Activated B cell treated with CpG ODN at 0.5 μM for 24 hours (primary cell): ENCODE data around the gene VIM. TPM values are rescaled to one million over a fixed set of nuclear protein-coding genes. Genes with fewer than 3 reads are reported as not detected.

Experiments
- ATAC-seq: fragments of 200-7000 bp; cut with Tn5 transposase; one replicate; pipeline ENCODE4 v1.10.0; 2021; ENCODE audit warnings: low read depth, mild to moderate bottlenecking, moderate library complexity
- CTCF ChIA-PET: fragments of 350-600 bp; sonication (Branson Sonifier 250); formaldehyde crosslinking; loops from one replicate; lab custom pipeline; 2021; ENCODE audit warnings: antibody characterized with exemption; lab: Charles Lee
- POLR2A ChIA-PET: fragments of 350-600 bp; sonication (Branson Sonifier 250); formaldehyde crosslinking; loops from one replicate; lab custom pipeline; 2021; ENCODE audit warnings: antibody characterized with exemption; lab: Charles Lee
- DNase-seq: peaks from one replicate; pipeline ENCODE4 v3.0.0; 2022
- H3K27ac Mint-ChIP-seq: one replicate; pipeline ENCODE4 v1.8.0; 2020; ENCODE audit warnings: mixed read lengths
- H3K27me3 Mint-ChIP-seq: one replicate; pipeline ENCODE4 v1.8.0; 2021; ENCODE audit warnings: mixed read lengths
- H3K36me3 Mint-ChIP-seq: one replicate; pipeline ENCODE4 v1.8.0; 2021; ENCODE audit warnings: low read depth, mixed read lengths
- H3K4me1 Mint-ChIP-seq: one replicate; pipeline ENCODE4 v1.8.0; 2021; ENCODE audit warnings: mixed read lengths
- H3K4me3 Mint-ChIP-seq: one replicate; pipeline ENCODE4 v1.8.0; 2020; ENCODE audit warnings: mild to moderate bottlenecking, mixed read lengths
- H3K9me3 Mint-ChIP-seq: one replicate; pipeline ENCODE4 v1.8.0; 2020; ENCODE audit warnings: mixed read lengths
- CTCF ChIP-seq: fragments of 200-600 bp; IDR thresholded peaks from one replicate; pipeline ENCODE4 v1.8.0; 2022; ENCODE audit warnings: antibody characterized with exemption, mild to moderate bottlenecking
- intact Hi-C: fragments of 100-400 bp; cut with micrococcal nuclease; formaldehyde crosslinking; loops from one replicate; pipeline ENCODE4 v1.15.1; 2024
- total RNA-seq: library from RNA; stranded (reverse); gene quantifications from 2 replicates; pipeline ENCODE4 v1.2.3, GENCODE V29; 2022

VIM gene
- total RNA-seq, 1 donor from 2014 or later, result 796 TPM

GRCh38 chr10:17272648-17273047 lies 44.6 kb downstream of the VIM start:
- H3K4me1 Mint-ChIP-seq, result no peaks in the 10 kb centered on the region
- no peak overlapping the region for H3K4me3 Mint-ChIP-seq
- no peak overlapping the region for H3K27ac Mint-ChIP-seq
- H3K27me3 Mint-ChIP-seq, result peaks cover 19% of the 10 kb centered on the region
- no peak for TF ChIP-seq CTCF
- DNase-seq, result no peak
- ChIA-PET POLR2A (no interaction called here), CTCF (no interaction called here)
- ATAC-seq, result no peak
- H3K9me3 Mint-ChIP-seq, result peaks cover 2% of the 10 kb centered on the region
- intact Hi-C loops, result no loop called here
- no peaks in the 10 kb centered on the region for H3K36me3 Mint-ChIP-seq

- no peak for ATAC-seq
- peaks cover 2% of the 10 kb centered on the region for H3K9me3 Mint-ChIP-seq
- ChIA-PET CTCF (no interaction called here), POLR2A (no interaction called here)
- TF ChIP-seq CTCF, result no peak
- H3K27me3 Mint-ChIP-seq, result peaks cover 14% of the 10 kb centered on the region
- H3K36me3 Mint-ChIP-seq, result no peaks in the 10 kb centered on the region
- no peak overlapping the region for H3K4me3 Mint-ChIP-seq
- DNase-seq, result no peak
- no peaks in the 10 kb centered on the region for H3K4me1 Mint-ChIP-seq
- no peak overlapping the region for H3K27ac Mint-ChIP-seq
- intact Hi-C loops, result no loop called here
Measured at GRCh38 chr10:17273403-17273802, 45.4 kb downstream of the VIM start.

- H3K4me3 Mint-ChIP-seq, result no peak overlapping the region
- H3K27ac Mint-ChIP-seq, result no peak overlapping the region
- intact Hi-C loops, result no loop called here
- peaks cover 14% of the 10 kb centered on the region for H3K27me3 Mint-ChIP-seq
- ATAC-seq (no peak), DNase-seq (no peak)
- H3K36me3 Mint-ChIP-seq, result no peaks in the 10 kb centered on the region
- ChIA-PET CTCF (no interaction called here), POLR2A (no interaction called here)
- no peaks in the 10 kb centered on the region for H3K4me1 Mint-ChIP-seq
- peaks cover 10% of the 10 kb centered on the region for H3K9me3 Mint-ChIP-seq
- no peak for TF ChIP-seq CTCF
Measured at GRCh38 chr10:17276756-17277424, 48.8 kb downstream of the VIM start.

- H3K27me3 Mint-ChIP-seq, result peaks cover 14% of the 10 kb centered on the region
- ATAC-seq (no peak), DNase-seq (no peak)
- H3K9me3 Mint-ChIP-seq, result peaks cover 16% of the 10 kb centered on the region
- H3K4me3 Mint-ChIP-seq, result no peak overlapping the region
- POLR2A ChIA-PET, result no interaction called here
- CTCF ChIA-PET, result no interaction called here
- no peaks in the 10 kb centered on the region for H3K4me1 Mint-ChIP-seq
- no peak overlapping the region for H3K27ac Mint-ChIP-seq
- no peaks in the 10 kb centered on the region for H3K36me3 Mint-ChIP-seq
- intact Hi-C loops, result no loop called here
- TF ChIP-seq CTCF, result no peak
Measured at GRCh38 chr10:17278607-17279240, 50.7 kb downstream of the VIM start.

GRCh38 chr10:17282311-17282710 lies 54.3 kb downstream of the VIM start:
- ATAC-seq (no peak), DNase-seq (no peak)
- no peak overlapping the region for H3K4me3 Mint-ChIP-seq
- no peak for TF ChIP-seq CTCF
- H3K36me3 Mint-ChIP-seq, result no peaks in the 10 kb centered on the region
- intact Hi-C loops, result no loop called here
- ChIA-PET POLR2A (no interaction called here), CTCF (no interaction called here)
- peaks cover 4% of the 10 kb centered on the region for H3K27me3 Mint-ChIP-seq
- no peak overlapping the region for H3K27ac Mint-ChIP-seq
- H3K9me3 Mint-ChIP-seq, result peaks cover 15% of the 10 kb centered on the region
- no peaks in the 10 kb centered on the region for H3K4me1 Mint-ChIP-seq
